G401.6 (cell line): ENCODE results near the gene SOX6.

Experiments used
- FAIRE-seq: peaks from 2 replicates; lab custom pipeline; 2012; peaks lifted over from hg19 to GRCh38; lab: Jason Lieb, UNC

The SOX6 gene

DNA sequence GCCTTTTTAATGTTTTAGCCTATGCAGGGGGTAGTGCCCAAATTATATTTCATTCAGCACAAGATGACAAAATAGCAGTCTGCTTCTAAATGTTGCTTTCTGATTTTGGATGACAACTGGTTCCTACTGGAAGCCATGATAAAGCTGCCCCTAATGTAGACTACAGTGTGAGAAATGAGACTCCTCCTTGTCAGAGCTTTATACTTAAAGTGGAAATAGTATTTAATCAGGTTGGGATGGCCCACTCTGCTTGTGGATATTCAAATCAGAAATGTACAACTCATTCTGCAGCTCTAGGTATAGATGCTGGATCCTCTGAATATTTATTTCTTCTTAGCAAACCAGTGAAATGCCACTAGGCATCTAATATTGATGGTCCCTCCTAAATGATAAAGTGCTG is 171.3 kb downstream of the SOX6 start:
- FAIRE-seq = no peak

DNA sequence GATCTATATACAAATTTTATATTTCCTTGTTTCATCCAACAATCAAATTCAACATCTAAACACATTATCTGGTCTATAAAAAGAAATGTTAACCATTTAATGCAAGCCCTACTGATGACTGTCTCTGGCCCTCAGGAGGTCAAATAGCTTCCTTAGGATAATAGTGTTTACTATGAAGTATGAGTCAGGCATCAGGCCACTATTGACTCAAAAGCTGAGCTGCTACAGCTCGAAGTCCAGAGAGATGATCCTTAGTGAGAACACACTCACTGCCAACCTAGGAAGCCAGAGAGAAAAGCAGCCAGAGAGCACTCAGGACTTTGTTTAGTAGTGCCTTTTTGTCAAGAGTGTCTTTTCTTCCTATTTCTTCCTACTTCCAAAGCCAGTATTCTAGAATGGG is 171.8 kb downstream of the SOX6 start:
- FAIRE-seq = no peak

DNA sequence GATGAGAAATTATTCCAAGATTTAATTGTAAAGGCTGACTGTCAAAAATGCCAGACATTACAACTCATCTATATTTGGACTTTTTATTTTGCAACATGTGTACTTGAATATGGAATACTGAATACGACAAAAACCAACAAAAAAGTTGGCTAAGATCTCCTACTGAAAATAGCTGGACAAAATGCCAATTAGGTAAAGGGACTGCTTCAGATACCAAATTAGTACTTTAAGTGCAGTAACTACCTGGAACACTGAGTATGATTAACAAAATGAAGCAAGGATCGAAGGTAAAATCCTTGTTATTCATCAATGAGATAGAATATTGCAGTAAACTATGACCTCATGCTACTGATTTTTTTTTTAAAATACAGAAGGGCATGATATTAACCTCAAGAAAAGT is 173.8 kb downstream of the SOX6 start:
- no peak for FAIRE-seq

GRCh38 chr11:16180868-16181267 is 175.5 kb downstream of the SOX6 start:
- no peak for FAIRE-seq

DNA sequence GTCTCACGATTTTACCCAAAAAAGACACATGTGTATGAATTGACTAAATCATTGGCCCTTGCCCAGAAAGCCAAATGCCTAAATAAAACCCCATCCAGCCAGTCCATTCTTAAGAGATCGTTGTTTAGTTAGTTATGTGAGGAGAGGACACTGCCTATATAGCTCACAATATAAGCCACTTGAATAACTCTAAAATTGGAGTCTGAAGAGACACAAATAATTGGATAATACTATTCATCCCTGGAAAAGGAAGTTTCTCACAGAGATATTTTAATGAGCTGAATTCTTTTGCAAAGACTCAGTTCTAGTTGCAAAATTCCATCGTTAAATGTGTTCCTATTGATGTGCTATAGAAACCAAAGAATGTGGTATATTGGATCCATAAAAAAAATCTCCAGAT is 176.7 kb downstream of the SOX6 start:
- FAIRE-seq = no peak

DNA sequence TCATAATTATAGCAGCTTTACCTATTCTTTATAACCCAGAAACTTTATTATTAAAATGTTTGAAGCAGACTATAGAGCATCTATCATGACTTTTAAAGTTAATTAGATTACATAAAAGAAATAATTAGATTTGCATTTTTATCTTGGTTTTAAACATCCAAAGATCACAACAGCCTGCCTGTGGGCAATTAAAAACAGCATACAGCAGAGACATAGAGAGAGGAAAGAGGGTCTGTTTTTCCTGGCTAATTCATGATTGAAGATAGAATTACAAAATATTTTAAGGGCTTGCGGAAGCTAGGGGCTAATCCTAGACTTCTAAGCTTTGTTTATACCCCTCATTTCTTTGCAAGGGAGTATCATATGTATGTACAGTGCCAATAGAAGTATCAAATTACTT is 178.1 kb downstream of the SOX6 start:
- FAIRE-seq = no peak

- no peak for FAIRE-seq
These were observed 178.7 kb downstream of the SOX6 start for GRCh38 chr11:16177688-16178087.

DNA sequence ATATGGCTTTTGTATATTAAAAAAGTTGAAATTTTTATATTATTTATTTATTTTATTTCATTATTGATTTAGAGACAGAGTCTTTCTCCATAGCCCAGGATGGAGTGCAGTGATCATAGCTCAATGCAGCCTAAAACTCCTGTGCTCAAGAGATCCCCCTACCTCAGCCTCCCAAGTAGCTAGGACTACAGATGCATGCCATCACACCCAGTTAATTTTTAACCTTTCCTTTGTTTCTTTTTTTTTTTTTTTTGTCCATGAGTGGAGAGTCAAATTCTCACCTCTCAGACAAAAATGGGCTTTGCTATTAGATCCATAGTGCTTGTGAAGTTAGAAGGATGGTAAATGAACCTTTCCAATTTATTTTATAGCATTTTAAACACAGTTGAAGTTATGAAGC is 182.5 kb downstream of the SOX6 start:
- no peak for FAIRE-seq

- no peak for FAIRE-seq
These were observed 184.5 kb downstream of the SOX6 start for GRCh38 chr11:16171882-16172281.

DNA sequence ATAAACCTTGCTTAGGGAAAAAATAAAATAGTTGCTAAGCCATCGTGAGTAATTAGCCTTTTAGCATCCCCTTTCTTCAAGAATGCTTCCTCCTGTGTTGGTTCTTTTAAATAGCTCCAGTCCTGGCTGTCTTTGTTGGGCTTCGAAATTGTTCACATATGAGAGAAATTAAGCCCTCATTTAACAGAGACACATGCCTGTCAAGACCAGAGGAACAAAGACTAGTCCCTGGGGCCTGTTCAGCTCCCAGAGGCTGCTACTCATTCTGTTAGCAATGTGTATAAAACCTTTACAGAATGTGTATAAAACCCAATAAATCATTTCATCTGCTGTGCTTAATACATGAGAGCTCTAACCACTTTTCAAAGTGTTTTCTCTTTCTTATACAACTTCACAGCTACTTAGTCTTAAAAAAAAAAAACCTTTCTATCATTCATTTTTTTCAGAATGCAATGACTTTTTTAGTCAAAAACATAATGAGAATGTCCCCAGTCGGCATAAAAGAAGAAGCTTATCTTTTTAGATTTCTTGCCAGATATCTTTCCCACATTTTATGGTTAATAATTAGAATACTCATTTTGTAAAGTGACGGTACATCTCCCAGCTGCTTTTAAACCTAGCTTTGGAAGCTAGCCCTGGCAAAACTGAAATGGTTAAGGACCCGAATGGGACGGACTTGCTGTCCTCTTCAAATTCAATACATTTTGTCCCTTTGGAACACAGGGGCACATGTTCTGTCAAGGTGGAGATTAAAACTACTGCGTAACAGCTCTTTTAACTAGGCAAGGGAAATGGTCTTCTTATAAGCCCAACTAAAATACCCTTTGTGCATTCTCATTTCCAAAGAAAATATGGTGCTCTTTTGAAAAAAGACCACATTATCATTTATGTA is 186.1 kb downstream of the SOX6 start:
- no peak for FAIRE-seq

DNA sequence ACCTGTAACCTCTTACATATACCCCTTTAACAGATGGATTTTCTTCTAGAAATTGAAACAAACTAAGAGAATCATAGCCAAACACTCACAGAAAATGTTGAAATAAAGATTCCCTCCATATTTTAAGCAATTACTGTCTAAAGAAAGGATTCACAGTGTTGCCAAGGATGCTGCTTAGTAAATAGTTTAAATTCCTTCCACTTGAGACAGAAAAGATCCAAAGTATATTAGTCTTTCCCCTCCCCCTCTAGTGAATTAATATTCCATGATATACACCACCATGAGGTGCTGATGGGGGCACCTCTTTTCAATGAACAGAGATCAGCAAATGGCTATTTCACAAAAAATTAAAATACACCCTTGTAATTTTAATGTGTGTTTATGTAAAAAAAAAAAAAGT is 186.8 kb downstream of the SOX6 start:
- FAIRE-seq = no peak

DNA sequence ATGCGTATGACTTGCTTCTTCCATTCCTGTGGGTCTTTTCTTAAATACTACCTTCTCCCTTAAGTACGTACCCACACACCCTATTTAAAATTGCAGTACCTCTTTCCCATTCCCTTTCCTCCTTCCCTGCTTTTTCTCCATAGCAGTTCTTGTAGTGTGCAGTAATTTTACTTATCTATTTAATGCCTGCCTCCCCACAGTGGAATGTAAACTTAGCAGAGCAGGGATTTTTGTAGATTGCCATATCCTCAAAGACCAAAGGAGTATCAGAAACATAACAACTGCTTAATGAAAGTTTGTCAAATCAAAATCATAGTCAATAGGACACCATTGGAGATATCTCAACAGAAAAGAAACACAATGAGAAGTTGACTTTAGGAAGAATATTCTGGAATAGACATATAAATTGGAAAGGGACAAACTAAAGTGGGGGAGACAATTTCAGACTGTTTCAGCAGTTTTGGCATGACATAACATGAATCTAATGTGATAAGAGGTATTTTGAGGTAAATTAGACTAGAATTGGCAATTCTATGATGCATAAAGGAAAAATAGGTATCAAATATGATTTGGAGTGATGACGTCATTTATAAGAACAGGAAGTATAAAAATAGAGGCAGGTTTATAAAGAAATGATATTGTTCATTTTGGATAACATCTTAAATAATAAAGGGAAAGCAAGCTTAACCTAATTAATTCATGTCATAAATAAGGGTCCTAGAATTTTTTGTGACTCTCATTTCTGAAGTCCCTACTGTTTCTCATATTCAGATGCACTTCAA is 188.4 kb downstream of the SOX6 start:
- no peak for FAIRE-seq

DNA sequence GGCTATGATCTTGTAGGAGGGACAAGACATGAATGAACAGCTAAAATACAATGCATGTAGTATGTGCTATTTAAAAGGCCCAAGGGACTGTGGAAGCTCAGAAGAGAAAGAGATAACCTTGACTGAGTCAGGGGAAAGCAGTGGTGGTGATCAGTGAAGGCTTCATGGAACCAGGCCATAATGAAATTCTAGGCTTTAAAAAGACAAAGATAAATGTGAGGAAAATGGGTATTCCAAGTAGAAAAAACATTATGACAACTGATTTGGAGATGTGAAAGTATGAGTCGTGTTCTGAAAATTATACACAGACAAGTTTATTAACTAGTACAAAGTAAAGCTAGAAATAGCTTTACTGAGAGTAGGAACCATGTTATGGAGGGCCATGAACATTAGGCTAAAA is 189.8 kb downstream of the SOX6 start:
- no peak for FAIRE-seq

GRCh38 chr11:16160146-16160545 is 196.2 kb downstream of the SOX6 start:
- FAIRE-seq = no peak

- FAIRE-seq = no peak
These were observed 197.8 kb downstream of the SOX6 start for GRCh38 chr11:16158426-16158994.

DNA sequence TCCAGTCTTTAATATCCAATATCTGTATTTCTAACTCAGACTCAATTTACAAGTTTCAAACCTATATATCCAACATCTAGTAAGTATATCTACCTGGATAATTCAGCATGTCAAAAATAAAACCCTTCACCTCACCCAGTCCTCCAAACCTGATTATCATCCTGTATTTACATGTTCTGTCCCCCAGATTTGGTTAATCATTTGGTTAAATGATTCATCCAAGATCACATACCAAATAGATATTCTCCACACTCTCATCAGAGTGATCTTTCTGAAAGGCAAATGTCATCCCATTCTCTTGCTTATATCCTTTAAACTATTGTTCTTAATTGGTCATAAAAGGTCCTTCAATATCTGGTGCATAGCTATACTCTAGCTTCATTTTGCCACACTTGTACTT is 199.0 kb downstream of the SOX6 start:
- no peak for FAIRE-seq

DNA sequence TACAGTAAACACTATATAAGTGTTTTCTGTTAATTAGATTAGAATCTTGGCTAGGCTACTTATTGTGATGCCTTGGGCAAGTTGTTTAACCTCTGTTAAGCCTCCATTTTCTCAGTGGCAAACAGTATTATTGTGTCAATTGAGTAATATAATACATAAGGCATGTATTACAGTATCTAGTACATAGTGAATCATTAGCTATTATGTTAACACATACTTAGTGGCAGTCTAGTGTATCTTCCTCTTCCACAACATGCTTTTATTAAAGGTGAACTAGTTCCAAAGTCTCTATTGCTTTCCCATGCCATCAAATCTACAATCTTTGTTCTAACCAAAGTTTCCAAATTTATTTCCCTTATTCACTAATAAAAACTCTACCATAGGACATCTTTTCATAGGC is 200.9 kb downstream of the SOX6 start:
- no peak for FAIRE-seq

DNA sequence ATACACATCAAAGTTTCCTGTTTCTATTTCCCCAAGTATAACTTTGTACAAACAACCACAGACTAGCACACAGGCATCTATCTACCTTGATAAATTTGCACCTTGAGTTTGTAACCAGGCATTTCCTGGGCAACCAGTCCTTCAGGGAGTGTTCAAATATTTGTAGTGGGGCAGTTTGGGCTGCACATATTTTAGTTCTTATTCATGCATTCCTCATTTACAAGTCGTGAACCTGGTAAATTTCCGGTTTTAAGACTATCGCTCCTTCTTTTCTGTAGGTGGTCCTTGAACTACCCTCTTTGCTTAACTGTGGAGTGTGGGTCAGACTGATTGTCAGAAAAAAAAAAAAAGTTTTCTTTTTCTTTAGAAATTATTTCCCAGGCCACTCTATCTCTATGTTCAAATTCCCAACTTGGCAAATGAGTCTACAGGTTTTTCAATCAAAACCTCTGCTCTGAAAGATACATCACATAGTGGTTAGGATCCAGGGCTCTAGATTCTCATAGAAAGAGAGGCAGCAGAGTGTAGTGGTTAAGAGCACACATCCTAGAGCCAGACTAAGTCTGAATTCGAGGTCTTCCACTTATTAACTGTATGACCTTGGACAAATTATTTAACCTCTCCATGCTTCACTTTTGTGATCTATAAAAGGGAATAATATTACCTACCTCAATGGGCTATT is 201.5 kb downstream of the SOX6 start:
- FAIRE-seq = no peak

DNA sequence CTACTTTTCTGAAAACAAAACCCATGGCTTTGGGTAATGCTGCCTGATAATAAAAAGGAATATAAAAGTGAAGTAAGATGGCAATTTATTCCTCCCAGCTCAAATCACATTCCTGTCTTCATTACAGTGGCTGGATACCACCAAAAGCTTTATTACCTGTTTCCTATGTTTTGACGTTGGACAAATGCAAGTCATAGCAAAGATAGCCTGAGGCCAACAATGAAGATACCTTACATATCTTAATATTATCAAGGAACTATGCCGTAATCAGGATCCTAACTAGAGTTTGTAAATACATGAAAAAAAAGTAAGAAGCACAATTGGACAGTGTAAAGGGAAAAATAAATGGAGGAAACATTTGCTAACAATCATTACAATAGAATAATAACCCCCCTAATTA is 202.4 kb downstream of the SOX6 start:
- FAIRE-seq = no peak

GRCh38 chr11:16151138-16151537 is 205.2 kb downstream of the SOX6 start:
- no peak for FAIRE-seq

- FAIRE-seq = no peak
These were observed 206.9 kb downstream of the SOX6 start for GRCh38 chr11:16149476-16149875.

DNA sequence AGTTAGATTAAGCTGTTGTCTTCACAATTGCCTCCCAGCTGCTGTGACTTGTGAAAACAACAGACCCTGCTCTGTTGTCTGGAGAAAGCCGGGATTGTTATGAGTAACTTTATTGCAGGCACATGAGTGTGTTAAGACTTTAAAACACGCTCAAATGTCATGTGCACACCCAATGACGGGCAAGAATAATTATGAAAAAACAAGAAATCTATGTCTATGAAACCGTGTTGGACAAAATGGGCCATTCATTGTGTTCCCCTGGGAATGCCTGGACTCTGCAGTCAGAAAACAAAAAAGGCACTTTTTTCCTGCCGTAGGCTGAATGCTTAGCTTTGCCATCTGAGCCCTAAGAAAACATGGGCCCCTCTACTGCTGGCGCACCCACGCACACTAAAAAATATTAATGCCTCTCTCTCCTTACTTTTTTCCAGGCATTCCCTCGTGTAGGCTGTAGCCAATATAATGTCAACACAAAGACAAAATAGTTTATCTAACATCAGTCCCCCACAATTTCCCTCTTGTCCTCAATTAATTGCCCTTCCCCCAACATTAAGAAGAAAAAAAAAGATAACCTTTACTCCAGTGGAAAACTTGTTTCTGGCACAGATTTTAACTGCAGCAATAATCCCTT is 207.9 kb downstream of the SOX6 start:
- FAIRE-seq = no peak
